GM21786 (cell line): ENCODE data around the gene TFCP2L1.
"Not testable (repeated sequence)": the region's sequence is repeated elsewhere in the genome, so short reads cannot be mapped to it uniquely, and the experiment has no call there.

Source experiments
- ATAC-seq: cut with Tn5 transposase; IDR thresholded peaks from one replicate; pipeline ENCODE4 v1.9.1; 2021; ENCODE audit not compliant: unreplicated experiment

Gene TFCP2L1

DNA sequence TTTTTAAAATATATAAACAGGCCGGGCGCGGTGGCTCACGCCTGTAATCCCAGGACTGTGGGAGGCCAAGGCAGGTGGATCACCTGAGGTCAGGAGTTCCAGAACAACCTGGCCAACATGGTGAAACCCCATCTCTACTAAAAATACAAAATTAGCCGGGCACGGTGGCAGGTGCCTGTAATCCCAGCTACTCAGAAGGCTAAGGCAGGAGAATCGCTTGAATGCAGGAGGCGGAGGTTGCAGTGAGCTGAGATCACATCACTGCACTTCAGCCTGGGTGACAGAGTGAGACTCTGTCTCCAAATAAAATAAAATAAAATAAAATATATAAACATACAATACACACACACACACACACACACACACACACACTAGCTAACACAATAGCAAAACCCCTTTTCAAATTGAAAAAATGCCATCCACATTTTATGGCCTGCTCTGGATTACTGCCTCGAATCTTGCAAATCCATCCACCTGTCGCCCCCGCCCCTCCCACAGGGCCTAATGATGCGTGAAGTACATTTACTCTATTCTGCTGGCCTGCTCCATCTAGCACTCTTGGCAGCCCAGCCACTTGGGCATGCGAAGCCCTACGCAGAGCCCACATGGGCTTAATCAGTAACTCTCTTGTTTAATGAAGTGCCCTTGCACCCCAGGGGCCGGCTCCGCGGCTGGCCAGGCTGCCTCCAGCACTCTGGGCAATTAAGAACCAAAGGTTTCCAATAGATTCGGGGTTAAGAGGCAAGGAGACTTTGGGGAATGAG is 57.4 kb downstream of the TFCP2L1 start:
- ATAC-seq = not testable (repeated sequence)

DNA sequence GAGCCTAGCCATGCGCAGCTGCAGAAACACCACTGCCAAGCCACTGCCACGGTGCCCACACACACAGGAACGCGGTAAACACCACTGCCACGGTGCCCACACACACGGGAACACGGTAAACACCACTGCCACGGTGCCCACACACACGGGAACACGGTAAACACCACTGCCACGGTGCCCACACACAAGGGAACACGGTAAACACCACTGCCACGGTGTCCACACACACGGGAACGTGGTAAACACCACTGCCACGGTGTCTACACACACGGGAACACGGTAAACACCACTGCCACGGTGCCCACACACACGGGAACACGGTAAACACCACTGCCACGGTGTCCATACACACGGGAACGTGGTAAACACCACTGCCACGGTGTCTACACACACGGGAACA is 59.3 kb downstream of the TFCP2L1 start:
- not testable (repeated sequence) for ATAC-seq

DNA sequence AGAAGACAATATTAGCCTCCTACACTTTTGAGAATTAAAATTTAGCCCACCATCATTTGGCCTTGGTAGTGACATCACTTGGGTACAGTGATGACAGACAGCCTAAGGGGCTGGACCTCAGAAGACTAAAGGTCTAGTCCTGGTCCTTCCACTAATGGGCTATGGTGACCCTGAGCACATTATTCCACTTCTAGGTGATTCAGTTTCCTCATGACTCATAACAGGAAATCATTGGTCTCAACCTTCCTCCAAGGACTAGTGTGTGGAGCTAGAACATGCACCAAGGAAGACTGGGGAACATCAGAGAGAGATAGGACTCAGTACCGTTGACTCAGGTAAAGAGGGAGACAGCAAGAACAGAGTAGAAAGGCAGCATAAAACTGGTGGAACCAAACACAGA is 64.0 kb downstream of the TFCP2L1 start:
- no peak for ATAC-seq

DNA sequence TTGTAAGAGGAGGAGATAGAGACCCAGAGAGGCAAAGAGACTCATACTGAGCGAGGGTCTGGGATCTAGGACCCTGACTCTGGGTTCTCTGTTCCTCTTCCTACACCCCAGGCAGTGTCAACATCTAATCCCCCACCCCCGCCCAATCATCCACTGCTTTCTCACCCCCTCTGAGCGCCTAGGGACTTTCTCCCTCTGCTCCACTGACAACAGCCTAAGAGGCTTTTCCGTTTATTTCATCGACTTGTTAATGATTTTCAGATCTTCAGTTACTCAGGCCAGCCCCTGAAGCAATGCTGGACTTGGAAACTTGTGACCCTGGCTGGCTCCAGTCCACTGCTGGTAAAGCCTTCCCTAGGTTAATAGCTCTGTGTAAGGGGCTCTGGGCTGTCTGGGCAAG is 65.1 kb downstream of the TFCP2L1 start:
- ATAC-seq = no peak

DNA sequence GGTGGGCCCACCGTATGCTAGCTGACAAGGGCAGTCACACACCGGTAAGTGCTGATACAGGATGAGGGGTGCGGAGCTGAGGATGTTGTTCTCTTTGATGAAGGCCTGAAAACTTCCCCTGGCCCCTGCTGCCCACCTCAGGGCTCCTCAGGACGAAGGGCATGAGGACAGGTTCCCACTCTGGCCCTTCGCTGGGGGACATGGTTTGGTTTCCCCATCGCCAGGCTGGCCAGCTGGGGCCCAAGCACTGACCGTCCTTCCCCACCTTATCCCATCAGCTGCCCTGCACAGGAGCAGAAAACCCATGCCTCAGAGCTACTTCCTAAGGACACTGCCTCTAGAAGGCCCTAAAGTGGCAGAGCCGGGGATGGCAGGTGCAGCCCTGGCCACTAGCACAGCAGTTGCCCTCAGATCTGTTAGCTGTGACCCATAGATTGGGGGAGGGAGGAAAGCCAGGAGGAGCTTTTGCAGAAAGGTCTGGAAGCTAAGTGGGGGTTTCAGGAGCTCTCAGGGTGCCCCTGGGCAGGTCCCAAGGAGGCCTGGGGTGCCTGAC is 66.5 kb downstream of the TFCP2L1 start:
- ATAC-seq = no peak

DNA sequence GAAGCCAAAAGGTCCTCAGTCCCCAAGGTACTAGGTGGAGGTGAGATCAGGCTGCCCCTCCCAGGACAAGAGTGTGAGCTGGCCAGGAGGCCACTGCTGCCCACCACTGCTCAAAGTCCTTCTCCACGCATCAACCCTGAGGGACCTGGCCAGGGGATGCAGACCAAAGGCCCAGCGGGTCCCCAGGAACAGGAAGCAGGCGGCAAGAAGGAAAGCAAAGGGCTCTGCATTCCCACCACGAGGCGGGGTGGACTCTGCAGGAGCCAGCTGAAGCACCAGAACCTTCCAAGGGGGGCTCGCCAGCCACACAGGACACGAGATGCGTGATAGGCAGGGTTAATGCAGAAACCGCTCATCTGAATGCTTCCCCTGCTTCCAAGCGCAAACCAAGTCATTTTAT is 67.4 kb downstream of the TFCP2L1 start:
- no peak for ATAC-seq

DNA sequence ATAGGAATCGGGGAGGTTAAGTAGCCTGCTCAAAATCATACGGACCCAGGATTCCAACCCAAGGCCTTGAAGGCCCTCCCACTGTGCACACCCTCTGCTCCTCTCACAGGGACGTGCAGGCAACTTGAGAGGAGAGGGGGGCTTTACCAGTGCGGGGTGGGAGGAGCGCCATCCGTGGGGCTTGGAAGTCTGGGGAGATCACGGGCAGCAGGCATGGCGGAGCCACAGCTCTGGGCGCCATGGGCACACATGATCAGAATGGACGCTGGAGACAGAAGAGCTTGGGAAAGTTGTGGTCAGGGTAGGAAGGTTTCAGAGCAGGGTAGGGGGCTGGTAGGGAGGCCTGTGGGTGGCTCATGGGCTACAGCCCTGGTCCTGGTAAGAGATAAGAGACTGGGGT is 70.7 kb downstream of the TFCP2L1 start:
- no peak for ATAC-seq

DNA sequence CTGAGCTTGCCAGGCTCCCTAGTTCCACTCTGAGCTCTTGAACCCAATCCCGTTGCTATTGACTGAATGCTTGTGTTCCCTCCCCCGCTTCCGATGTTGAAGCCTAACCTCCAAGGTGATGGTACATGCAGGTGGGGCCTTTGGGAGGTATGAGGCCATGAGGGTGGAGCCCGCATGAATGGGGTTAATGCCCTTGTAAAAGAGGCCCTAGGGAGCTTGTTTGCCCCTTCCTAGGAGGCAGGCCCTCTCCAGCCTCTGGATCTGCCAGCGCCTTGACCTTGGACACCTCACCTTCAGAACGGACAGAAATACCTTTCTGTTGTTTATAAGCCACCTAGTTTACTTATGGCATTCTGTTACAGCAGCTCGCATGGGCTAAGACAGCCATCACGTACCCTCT is 71.6 kb downstream of the TFCP2L1 start:
- ATAC-seq = no peak

DNA sequence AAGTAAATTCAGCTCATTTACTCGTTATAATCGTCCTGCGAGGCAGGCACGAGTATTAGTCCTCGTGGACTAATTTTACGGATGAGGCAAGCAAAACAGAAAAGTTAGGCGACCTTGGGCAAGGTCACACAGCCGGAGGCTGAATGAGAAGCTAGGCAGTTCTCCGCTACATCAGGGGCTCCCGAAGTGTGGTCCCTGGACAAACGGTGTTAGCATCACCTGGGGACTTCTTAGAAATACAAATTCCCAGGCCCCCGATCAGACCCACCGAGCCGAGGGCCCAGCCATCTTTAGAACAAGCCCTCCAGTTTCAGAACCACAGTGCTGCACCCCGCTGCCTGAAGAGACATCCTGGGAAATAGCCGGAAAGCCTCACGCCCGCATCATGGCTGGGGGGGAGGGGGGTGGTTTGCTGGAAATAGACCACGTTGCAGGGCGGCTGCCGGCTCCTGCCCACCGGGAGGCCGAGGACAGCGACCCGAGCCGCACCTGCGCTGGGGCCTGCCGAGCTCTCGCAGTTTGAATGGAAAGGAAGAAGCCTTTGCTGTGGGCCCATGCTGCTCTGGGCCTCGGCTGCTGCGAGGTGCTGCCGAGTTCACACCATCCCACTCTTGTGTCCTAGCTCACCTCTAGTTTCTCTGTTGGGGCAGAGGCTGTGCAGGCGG is 72.2 kb downstream of the TFCP2L1 start:
- no peak for ATAC-seq

DNA sequence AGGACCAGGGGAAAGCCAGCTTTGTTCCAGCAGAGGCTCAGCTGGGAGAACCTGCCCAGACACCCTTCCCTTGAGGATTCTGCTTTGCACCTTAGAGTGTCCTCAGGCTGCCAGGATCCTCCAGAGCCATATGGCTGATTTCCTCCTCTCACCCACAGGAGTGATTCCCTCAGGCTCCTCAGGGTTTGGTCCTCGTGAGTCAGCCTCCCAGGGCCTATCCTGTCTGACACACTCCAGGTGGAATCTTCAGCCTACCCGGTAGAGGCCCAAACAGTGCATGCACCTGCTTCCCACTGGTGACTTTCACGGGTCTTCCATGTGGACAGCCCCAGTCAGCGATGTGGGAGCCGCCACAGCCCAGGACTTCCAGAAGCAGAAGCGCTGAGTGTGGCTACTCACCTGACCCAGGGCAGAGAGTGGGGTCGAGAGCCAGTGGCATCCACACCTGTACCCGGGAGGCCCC is 73.3 kb downstream of the TFCP2L1 start:
- ATAC-seq = no peak

DNA sequence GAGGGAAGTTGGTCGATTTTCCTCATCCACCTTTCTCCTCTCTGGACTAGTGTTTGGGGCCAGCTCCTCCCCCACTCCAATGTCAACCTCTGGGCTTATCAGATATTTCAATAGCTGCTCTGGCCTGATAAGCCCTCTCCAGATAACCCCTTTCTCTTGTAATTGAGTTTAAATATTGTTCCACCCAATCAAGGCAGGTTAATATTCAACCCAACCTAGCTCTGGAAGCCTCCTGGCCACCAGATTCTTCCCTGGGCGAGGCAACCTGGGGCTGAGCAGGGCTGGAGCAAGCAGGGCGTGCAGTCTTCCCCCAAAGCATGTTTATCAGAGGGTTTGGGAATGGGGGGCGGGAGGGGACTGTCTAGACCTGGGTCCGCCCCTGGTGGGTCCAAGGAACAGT is 73.8 kb downstream of the TFCP2L1 start:
- ATAC-seq = no peak

DNA sequence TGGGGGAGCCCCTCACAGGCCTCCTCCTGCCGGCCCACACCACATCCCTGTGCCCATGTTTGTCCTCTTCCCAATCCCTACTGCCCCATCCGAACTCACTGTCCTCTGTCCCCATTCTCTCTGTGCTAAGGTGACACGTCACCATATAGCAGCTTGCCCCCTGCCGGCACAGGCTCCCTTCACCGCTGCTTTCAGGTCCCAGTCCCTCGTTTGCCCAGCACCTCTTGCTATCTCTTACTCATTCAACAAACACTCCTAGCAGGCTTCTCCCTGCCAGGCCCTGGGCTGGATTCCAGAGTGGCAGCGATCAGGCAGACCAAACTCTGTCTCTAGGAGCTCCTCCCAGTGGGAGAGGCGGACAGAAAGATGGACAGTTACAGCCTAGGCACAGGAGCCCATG is 74.3 kb downstream of the TFCP2L1 start:
- ATAC-seq = no peak

DNA sequence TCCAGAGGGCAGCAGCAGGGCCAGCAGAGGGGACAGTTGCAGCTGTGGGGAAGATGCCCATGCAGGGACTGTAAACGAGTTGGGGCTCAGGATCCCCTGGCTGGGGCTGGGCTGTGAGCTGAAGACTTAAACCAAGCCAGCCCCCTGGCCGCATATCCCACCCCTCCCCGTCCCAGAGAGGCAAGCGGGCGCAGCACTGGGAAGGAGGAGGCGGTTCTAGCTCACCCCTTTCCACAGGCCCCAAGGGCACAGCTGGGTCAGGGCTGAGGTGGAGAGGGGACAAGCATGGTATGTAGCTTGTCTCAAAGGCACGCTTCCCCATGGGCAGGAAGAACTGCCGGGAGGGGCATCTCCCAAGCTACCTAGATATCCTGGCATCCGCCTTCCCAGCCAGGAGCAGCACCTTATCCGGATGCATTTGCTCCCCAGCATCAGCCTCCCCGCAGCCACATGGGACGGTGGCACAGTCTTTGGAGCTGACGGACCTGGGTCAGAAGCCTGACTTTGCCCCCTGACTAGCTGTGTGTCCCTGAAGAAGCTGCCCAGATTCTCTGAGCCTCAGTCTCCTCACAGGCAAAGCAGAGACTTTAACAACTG is 75.9 kb downstream of the TFCP2L1 start:
- ATAC-seq = no peak

DNA sequence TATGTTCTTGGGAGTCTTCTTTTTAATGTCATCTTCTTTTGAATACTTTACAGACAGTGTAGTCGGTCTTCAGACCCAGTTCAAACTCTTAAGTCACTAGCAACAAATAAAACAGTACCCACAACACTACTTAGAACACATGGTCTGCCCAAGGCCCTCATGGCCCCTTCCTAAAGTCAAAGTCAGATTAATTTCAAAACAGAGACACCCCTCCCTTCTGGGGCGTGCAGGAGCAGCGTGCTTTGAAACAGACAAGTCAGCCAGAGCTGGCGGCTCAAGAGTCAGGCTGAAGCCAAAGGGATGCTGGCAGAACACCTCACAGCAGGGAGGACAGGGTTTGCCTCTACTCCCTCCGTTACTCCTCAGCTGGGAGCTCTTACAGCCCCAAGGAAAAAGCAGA is 77.5 kb downstream of the TFCP2L1 start:
- no peak for ATAC-seq

DNA sequence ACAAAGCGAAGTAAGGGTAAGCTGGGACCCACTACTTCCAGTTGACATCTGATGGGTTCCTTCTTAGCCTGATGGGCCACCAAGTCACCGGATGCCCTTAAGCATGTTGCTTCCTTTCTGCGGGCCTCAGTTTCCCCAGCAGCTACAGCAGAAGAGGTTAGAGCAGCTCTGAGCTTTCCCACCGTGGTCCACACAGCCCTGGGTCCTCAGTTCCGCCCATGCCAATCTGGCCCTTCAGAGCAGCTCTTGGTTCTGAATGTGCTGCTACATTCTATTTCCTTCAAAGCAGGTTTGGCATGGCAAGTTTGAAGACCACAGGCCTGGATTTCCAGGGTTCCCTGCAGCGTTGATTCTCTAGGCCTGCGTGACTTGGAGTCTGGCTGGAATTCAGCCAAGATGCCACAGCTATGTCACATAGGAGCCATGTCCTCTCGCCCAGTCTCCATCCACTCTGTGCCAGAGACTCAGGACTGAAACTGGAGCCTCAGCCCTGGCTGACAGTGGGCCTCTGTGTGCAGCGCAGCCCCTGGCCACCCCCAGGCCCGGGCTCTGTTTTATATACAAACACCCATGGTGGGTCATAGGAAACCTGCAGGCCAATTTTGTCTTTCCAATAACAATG is 79.6 kb downstream of the TFCP2L1 start:
- no peak for ATAC-seq

DNA sequence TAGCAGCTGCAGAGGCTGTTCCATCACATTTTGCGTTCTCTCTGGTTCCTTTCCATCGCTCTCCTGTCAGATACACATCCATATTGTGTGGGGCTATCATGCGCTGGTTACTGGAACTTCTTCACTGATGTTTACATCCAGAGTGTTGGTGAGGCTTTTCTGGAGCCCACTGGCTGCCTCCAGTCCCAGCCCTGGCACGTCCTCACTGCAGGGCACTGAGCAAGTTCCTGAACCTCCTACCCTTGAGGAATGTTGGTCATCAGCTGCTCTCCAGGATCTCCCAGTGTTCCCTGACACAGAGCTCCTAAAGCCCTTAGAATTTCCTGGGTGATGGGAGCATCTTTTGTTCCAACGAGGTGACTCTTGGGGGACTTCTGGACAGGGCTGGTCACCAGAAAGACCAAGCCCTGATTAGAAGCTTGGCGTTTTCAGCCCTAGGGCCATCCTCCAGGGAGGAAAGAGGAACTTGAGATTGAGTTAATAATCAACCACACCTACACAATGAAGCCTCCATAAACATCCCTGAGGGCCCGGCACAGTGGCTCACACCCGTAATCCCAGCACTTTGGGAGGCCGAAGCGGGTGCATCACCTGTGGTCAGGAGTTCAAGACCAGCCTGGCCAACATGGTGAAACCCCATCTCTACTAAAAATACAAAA is 81.3 kb downstream of the TFCP2L1 start:
- no peak for ATAC-seq

DNA sequence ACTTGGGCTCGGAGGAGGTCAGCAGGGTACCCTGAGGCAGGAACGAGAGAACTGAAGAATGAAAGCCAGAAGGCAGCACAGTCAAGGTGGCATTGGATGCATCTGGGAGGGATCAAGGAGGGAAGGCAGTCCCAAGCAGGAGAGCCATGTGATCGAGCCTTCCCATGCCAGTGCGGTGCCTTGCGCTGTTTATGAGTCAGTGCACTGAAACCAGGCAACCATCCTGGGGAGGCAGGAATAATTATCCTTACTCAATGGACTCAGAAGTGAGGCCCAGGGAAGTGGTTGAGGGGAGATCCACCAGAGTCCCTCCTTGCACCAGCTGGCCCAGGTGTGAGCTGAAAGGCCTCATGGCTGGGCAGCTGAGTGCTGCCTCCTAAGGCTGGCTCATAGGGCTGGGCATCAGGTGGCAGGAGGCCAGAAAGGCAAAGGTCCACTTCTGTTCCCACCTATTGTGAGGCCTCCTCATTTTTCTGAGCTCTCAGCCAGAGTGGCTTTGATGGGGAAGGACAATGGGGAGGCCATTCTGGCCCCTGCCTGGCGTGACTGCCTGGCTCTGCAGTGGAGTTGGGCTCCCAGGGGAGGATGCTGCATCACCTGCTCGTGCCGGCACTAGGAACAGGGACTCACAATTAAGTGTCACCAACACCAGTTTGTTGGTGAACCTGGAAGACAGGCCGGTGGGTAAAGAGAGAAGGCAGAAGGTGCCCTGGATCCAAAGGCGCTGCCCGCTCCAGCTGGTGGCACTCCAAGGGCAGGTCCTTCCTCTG is 82.3 kb downstream of the TFCP2L1 start:
- no peak for ATAC-seq

DNA sequence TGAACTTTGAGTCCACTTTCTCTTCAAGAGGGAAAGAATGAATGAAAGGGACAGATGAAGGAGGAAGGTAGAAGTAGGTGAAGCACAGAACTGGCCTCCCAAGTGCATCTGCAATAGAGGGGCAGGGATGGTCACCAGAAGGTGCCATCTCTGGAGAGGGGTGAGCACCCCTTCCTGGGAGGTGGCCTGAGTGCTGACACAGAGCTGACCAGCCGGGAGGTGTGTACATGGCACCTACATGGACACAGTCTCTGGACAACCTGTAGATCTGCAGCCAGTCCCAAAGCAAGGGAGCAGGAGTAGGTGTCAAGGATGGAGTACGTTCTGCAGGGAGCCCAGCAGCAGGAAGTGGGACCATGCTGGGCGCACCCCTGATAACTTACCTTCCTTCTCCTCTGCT is 83.2 kb downstream of the TFCP2L1 start:
- ATAC-seq = no peak

DNA sequence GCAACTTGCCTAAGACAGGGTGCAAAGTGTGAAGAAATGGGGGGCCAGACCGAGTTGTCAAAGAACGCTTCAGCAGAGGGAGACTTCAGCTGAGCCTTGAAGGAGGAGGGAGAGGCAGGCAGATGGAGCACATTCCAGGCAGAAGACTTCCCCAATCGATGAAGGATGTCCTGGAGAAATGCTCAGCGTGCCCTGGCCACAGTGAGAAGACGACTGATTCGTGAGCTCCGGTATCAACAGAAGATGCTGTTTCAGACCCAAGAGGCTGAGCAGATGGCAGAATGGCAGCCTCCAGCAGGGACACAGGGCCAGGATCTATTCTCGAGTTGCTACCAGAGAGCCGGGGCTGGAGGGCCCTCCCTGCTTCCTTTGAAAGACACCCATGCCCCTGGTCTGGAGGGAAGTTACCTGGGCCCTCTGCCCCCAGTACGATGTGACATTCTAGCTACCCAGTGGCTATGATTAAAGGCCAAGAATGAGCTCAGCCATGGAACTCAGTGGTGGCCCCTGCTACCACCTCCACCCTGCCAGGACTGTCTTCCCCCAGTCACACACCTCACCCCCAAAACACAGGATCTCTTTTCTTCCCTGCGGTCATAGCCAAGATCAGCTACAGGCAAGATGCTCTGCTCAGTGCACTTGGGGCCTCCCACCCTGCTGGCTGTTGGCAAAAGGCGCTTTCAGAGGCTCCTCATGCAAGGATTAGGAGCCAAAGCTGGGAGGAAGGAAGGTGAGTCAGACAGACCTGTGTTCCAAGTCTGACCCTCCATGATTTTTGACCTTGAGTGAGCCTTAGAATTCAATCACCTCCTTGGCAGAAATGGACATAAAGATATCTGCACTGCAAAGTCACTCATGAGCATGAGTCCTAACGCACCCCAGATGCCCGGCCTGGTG is 84.3 kb downstream of the TFCP2L1 start:
- ATAC-seq = no peak
